GM18858 (cell line): ENCODE measurements around the gene TMEM272.
"Not testable (repeated sequence)": the region's sequence is repeated elsewhere in the genome, so short reads cannot be mapped to it uniquely, and the experiment has no call there.

Source experiments
- ATAC-seq: cut with Tn5 transposase; IDR thresholded peaks from one replicate; pipeline ENCODE4 v1.9.1; 2021; ENCODE audit not compliant: unreplicated experiment

Gene TMEM272

DNA sequence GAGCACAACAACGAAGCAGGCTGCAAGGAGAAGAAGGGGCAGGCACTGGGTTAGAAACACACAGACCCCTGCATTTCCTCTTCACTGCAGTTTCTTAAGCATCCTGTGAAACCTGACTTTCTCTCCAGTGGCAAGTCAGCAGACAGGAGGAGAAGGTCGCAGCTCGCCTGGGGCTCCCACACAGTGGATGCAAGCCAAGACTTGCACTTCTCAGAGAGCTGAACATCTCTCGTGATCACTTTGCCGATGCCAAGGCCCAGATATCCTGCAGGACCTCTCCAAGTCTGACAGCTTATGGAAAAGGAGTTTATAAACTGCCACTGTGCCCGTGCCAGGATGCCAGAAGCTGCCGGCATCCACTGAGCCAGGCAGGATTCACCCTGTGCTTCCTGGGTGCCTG is 18.4 kb downstream of the TMEM272 start:
- no peak for ATAC-seq

DNA sequence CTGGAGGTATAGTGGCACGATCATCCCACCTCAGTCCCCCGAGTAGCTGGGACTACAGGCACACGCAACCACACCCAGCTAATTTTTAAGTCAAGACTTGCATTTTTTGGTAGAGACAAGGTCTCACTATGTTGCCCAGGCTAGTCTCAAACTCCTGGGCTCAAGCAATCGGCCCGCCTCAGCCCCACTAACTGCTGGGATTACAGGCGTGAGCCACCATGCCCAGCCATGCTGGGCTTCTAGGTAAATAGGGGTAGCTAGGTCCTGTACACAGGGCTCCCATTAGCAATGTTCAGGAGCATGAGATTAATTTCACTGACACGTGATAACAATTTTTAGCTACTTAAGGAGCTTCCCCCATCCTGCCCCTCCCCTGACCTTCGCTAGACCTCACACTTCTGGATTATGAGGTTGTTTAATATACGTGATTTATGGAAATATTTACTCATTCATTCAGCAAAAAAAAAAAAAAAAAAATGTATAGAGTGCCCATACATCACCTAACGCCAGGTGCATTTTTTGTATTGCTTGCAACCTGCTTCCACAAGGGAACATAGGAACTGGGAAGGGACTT is 19.2 kb downstream of the TMEM272 start:
- ATAC-seq: no peak

DNA sequence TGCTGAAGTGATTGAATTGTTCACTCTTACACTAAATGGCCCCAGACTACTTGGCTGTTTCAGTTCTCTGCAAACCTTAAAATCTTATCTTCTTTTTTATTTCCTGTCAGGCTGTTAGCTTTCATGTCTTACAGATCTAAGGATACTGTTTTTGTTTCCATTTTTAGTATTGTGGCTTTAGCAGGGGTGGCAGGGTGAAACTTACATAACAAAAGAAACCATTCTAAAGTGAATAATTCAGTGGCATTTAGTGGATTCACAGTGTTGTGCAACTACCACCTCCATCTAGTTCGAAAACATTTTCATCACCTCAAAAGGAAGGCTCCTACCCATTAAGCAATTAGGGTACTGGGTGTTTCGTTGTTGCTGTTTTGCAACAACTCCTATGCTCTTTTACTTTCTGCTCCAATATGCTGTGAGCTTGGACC is 19.8 kb downstream of the TMEM272 start:
- ATAC-seq: no peak

DNA sequence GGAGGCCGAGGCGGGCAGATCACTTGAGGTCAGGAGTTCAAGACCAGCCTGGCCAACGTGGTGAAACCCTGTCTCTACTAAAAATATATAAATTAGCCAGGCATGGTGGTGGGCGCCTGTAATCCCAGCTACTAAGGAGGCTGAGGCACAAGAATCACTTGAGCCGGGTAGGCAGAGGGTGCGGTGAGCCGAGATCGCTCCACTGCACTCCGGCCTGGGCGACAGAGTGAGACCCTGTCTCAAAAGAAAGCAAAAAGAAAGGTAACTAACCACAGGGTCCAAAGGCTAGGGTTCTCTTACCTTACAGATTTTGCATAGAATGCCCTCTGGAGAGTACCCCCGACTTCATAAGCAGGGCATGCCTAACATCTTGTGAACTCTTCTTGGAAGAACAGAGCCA is 20.3 kb downstream of the TMEM272 start:
- not testable (repeated sequence) for ATAC-seq

DNA sequence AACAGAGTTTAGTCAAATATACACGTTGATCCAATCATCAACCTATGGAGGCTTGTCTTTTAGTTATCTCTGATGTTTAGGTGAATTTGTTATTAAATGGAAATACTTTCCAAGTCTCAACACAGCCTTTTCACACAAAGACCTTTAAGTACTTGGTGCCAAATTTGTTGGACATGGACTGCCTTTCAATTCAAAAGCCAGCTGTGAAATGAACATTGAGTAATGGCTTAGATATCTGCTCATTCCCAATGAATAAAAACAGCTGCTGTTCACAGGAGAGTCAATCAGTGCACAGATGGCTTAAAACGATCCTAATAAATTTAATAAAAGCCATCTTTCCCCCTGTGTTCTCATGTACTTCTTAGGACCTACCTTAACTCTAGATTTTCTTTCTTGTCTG is 21.1 kb downstream of the TMEM272 start:
- no peak for ATAC-seq

DNA sequence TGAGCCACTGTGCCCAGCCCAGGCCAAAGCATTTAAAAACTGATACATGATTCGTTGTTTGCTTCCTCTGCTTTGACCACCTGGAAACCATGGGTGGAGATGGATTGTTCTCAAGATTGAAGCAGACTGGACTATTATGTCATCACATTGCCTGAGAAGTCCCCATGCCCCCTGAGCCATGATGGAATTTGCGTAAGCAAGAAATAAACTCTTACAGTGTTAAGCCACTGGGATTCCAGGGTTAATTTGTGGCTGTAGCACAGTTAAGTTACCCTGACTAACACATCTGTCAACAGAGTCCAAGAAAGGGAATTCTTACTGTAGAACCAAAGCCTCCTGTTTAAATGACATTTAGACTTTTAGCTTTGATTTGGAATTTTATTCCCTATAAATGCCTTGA is 21.6 kb downstream of the TMEM272 start:
- ATAC-seq: no peak

DNA sequence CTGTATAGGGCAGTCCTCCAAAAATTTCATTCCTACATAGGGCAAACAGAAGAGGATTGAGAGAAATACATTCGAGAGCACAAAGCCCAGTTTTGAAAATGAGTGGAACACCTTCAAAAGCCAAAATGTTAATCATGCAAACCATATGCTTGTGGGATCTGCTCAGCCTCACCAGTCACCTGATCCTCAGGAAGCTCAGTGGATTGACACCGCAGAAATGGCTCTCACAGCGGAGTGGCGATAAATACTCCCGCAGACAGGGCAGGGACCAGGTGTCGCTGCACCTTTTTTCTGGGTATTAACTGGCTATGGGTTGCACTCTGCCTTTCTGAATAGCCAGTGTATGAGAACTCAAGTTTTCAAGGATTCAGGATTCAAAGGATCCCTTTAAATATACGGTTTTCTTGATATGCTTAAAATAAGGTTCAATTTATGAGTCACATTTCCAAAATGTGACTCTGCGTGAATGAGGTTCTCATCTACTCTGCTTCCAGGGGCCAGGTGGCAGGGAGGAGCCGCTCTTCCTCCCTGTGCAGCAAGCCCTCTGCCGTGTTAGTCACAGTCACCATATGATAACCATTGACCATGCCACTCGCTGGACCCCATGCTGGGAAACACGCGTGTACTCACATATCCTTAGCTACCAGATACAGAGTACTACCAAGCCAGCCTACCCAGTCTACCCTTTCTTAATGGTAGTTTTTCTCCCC is 22.7 kb downstream of the TMEM272 start:
- ATAC-seq: no peak

DNA sequence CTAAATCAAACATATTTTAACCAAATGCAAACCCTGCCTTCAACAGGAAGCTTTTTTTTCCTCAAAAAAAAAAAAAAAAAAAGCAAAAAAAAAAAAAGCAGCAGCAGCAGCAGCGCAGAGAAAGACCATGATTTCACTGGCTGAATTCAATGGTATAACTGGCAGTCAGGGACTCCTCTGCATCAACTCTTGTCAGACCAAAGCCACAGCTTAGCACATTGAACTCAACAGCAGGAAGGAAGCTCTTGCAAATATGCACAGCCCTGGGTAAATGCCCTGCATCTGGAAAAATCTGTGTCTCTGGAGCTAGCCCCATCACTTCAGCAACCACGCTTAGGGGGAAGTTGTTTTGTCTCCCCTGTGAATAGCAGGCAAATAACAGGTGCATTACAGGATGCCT is 23.4 kb downstream of the TMEM272 start:
- no peak for ATAC-seq

DNA sequence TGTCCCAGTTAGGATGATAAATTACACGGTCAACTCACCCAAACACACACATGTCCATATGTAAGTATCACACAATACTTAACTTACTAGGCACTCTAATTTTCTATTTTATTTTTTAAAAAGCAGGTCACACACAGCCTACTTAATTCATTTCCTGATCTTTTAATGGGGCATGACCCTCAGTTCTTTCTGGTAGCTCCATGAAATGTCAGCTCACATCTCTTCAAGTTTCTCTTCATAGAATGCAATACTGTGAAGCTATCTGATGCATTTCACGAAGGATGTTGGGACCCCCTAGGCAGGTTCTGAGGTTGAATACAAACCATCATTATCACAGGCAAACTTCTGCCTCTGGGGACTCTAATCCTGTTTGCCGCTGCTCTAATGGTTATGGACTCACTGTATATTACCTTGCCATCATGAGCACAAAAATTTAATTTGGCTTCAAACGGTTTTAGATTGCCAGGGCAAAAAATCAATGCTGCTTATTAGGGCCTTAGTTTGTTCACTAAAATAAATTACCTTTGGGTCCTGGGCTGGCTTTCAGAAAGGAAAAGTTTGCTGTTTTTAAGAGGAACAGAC is 24.9 kb downstream of the TMEM272 start:
- ATAC-seq: no peak

DNA sequence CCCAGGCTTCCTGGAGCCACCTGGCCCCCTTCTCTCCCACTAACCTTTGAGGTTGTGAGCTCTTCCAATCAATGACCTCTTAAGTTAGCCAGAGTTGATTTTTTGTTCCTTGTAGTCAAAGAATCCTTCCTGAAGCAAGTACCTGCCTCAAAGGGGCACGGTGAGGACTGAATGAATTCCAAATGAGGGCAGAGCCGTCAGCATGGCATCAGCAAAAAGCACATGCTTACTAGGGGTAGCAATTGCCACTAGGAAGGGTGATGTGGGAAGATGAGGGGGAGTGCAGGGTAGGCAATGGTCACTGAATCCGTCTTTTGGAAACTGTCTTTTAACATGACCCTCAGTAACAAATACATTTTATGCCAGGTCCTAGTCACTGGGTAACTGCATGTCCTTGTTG is 25.4 kb downstream of the TMEM272 start:
- no peak for ATAC-seq

DNA sequence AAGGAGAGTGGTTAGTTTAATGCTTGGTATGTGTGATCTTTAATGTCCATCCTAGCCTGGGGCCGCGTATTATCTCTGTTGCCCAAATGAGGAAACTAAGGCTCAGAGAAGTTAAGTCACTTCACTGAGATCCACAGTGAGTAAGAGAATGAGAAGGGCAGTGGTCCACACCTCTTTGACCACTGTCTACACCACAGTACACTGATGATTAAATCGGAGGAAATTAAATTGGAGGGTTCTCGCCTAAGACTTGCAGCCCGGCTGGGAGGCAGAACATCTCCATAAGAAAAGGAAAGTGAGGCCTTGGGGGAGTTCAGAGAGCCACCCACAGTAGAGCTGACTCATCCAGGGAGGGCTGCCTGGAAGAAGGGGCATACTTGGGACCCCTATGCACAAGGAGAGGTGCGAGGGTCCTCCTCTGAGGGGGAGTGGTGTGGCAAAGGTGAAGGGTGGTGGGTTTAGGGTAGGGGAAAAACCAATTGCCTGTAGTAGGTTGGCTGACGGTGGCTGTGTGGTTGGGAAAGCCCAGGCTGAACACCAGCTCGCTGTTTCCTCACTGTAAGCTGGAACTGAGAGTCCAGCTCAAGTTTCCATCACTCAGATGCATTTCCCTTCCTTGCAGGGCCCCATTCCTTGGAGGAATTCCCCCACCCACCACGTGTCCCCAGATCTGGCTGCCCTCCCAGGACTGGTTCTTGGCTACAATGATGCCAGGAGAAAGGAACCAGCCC is 26.0 kb downstream of the TMEM272 start:
- ATAC-seq: peak; percentile 36

DNA sequence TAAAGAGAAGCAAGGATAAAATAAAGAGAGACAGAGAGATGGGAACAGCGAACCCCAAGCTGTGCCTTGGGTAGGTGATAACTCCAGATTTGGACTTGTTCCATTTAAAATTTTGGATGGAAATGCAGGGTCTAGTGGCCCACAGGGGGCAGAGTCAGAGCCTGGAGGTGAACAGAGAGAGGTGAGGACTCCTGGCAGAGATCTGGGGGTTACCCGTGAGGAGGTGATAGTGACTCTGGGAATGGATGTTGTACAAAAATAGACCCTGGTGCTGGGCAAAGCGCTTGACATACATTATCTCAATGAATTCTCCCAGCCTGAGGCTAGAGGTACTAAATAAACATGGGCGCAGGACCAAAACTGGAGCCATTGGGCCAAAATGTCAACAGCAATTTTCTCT is 26.7 kb downstream of the TMEM272 start:
- no peak for ATAC-seq

DNA sequence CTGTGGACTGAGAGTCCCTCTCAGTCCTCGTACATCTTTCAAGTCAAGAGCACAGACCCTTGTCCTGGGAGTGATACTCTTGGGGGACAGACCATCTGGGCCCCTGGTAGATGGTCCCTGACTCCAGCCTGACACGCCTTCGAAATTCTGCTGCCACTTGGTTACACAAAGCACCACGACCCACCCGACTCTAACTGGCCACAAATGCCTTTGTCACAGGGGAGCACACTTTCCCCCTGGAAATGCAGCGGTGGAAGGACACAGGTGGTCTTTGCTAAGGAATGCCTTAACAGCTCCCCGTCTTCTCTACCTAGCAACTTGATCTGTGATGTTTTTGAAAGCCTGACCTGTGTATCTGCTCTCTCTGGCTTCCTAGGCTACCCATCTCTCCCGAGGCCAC is 27.3 kb downstream of the TMEM272 start:
- no peak for ATAC-seq

DNA sequence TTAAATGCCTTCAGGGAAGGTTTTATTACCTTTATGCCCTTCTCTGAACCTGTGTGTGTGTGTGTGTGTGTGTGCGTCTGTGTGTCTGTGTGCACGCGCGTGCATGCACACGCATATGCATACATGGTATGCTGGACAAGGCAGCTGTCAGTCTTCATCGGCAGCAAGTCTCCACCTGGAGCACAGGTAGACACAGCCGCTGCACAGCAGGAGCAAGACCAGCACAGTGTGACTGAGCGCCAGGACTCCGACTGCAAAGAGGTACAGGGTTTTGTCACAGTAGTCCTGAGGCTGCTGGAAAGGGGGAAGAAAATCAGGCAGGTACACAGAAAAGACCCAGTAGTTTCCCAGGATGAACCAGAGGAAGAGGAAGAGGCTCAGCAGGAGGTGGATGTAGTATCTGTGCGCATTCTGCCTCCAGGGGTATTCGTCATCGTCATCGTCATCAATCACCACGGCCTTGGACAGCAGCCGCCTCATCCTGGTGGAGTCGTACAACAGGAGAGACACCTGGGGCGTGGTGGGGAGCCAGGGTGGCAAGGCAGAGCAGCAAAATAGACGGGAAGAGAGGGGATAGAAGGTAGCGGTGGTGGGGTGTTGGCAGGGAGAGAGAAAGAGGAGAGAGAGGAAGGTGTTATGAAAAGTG is 28.2 kb downstream of the TMEM272 start:
- ATAC-seq: no peak

DNA sequence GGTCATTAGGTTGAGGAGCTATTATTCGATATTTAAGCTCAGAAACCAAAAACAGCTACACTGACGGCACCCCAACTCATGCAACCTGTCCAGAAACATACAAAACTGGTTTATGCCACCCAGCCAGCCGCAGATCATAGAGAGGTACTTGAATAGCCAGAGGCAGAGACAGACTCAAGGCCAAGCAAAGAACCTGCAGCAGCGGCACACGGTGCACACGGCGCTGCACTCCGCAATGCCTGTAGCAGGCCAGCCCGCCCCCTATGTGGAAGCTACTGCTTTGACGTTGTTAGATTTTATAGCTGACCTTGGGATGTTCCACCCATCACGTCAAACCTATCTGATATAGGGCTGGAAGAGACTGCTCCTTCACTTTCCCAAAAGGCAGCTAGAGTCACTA is 29.1 kb downstream of the TMEM272 start:
- no peak for ATAC-seq

DNA sequence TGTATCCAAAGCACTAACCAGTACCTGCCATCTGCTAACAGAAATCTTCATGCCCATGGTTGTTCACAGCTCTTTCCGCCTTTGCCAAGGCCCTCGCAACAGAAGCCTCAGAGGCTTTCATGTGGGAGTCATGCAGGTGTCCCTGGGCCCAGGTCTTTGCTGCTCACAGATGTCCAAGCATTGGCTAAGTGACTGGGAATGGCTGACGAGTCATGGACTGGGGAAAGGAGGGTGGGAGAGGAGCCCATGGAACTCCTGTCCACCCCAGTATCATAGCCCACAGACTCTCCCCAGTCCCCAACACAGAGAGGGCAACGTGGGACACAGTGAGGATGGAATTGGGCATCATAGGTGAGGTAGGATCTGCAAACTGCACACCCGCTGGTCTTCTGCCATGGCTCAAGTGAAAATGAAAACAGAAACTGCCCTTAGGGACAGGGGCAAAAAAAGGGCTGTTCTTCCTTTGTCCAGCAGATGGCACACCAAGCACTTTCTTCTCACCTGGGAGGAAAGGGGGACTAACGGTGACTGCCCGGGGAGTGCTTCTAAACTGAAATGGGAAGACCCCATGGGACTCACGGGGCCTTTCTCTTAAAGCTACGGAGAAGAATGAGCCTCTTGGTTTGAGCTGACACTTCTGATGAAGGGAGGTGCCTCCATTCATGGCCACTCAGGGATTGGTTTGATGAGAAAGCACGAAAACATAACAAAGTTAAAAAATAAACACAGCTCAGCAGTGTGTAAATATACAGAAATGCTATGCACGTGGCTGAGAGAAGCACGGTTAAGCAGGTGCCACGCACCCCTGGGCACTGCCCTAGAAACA is 29.9 kb downstream of the TMEM272 start:
- ATAC-seq: peak; percentile 49

DNA sequence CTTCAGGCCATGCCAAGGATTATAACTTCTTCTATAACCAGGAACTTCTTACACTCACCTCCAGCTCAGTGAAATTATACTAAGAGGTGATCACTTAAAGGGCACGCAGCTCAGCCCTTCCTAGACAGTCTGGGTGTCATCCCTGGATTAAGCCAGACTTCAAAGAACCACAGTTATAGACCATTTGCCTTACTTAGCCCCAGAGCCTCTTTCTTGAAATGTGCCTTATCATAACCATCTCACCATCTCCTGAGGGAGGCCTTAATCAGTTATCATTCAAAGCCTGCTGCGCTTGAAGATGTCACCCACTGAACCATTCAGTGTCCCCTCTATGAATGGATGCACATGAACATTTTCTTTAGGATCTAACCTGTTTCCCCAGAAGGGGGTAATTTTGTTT is 30.9 kb downstream of the TMEM272 start:
- no peak for ATAC-seq

DNA sequence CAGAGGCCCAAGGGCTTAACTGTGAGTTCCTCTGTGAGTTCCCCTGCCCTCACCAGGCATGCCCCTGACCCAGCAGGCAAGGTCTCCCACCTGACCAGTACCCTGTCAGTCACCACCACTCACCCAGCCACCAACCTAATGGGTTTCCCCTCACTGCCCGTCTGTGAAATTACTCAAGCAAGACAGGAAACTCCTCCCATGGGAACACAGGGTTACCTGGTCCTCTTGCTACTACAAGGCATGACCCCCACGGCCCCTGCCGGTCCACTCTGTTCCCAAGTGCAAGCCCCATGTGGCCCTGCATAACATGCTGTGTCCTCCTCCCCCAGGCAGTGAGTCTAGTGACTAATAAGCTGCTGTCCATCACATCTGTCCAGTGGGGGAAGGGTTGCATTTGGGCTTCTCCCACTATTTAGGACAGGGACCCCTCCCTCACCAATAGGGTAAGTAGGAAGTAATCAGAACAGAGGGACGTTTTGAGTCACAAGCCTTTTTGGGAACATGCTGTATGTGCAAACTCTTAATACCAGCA is 33.0 kb downstream of the TMEM272 start:
- ATAC-seq: peak; percentile 34

DNA sequence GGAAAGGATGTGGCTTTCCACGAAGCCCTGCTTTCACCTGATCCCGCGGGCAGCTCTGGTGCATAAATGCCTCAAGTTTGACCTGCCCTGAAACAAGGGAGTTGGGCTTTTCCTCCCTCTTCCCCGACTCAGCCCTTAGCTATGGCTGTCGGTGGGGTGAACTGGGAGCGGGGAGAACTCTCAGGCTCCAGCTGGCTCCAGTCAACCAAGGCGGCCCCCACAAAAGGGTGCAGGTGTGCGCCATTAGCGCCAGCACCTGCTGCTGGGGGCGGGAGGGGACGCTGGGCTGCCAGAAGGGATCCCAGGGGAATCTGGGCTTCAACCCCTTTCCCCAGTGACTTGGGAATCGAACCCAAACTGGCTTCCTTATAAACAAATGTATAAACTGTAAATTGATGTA is 33.9 kb downstream of the TMEM272 start:
- ATAC-seq: no peak

DNA sequence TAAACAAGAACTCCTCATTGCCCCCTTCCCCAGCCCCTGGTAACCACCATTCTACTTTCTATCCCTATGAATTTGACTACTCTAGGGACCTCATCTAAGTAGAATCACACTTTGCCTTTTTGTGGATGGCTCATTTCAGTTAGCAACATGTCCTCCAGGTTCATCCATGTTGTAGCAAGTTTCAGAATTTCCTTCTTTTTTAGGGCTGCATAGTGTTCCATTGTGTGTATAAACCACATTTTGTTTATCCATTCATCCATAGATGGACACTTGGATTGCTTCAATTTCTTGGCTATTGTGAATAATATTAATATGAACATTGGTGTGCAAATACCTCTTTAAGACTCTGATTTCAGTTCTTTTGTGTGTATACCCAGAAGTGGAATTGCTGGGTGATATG is 36.2 kb downstream of the TMEM272 start:
- ATAC-seq: no peak
